SK-N-MC (cell line): ENCODE results near the gene TTC34.

Source experiments
- FOXP2 ChIP-seq: optimal IDR thresholded peaks from 2 replicates; pipeline ENCODE3; 2011; ENCODE audit warnings: mild to moderate bottlenecking, moderate library complexity; ENCODE audit not compliant: insufficient read depth; ENCODE audit errors: extremely low read length, control extremely low read depth
- POLR2AphosphoS5 ChIP-seq: IDR thresholded peaks from 2 replicates; pipeline ENCODE4 v1.6.1; 2012; ENCODE audit warnings: mild to moderate bottlenecking, low read depth, low read length, borderline replicate concordance

DNA sequence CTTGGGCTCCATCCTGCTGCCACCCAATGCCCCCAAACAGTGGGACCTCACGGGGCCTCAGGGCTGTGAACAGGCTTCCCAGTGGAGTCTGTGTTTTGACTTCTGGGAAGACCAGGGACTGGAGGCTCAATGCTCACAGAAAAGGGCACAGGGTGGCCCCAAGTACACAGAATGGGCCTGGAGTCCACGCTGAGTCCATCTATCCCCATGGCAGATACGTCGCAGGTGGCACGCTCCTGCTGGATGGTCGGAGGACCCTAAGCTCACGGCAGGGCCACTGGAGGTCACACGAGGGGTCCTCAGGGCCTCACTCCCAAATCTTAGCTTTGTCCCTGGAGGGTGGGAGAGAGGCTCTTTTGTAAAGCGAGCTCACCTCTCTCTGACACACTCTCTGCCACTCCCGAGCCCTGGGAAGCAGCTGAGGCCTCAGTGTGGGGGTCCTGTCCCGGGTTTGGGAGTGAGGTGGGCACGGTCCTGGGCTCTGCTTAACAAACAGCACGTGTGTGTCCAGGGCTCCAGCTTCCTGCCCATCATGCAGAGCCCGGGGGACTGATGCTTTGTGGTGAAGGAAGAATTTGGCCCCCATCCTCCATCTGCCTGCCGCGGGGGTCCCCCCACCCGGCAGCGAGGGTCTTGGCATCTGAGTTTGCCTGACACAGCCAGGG lies 27.2 kb upstream of the TTC34 start:
- no peak for TF ChIP-seq POLR2AphosphoS5
- no peak for TF ChIP-seq FOXP2
